Choroid plexus epithelial cell (primary cell): ENCODE results near the gene HOXA9.

Source experiments
- DNase-seq: peaks from one replicate; pipeline ENCODE4 v3.0.0-alpha.2; 2010; ENCODE audit warnings: low read depth
- H3K4me3 ChIP-seq: 2 replicates; pipeline ENCODE4 v1.5.1; 2011; ENCODE audit warnings: low read depth, mild to moderate bottlenecking, control low read depth, low read length, moderate library complexity
- CTCF ChIP-seq: conservative IDR thresholded peaks from 2 replicates; pipeline ENCODE4 v1.5.1; 2011; ENCODE audit warnings: low read depth, mild to moderate bottlenecking, control low read depth, inconsistent platforms, low read length, moderate library complexity

HOXA9 gene

DNA sequence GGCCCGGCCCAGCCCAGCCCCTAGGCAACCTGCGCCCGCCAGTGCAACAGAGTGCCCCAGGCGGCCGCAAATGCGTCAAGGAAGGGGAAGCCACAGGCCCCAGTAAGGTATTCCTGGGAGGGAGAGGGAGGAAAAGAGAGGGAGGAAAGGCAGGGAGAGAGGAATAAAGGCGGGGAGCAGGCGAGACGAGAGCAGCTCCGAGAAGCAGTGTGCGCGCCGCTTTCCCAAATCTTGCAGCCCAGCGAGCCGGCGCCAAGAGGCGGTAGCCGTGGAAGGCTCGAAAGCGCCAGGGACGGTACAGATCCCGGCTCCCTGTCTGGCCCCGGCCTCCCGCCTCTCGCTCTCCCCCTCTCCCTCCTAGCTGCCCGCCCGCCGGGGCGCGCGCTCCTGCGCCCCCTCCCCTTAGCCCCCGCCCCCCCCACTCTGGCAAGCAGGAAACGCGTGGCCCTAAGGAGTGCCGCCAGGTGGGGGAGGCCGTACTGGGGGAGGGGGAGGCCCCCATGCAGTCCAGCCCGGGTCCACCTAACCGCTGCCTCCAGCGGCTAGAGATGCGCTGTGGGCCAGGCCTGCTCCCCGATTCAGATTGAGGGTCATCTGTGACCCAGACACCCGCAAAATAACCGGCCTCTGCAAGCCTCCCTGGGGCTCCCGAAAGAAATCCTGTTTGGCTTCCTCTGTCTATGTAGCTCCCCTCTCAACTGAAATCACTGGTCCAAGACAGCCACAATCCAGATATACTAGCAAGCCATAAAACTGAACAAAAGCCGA lies 4.5 kb upstream of the HOXA9 start:
- no peak for TF ChIP-seq CTCF
- H3K4me3 ChIP-seq: no peak overlapping the region
- no peak for DNase-seq

GRCh38 chr7:27168265-27168947 lies 3.1 kb upstream of the HOXA9 start:
- DNase-seq: no peak
- no peak for TF ChIP-seq CTCF
- no peak overlapping the region for H3K4me3 ChIP-seq

GRCh38 chr7:27167916-27168264 lies 2.6 kb upstream of the HOXA9 start:
- no peak for DNase-seq
- TF ChIP-seq CTCF: no peak
- H3K4me3 ChIP-seq: no peak overlapping the region

DNA sequence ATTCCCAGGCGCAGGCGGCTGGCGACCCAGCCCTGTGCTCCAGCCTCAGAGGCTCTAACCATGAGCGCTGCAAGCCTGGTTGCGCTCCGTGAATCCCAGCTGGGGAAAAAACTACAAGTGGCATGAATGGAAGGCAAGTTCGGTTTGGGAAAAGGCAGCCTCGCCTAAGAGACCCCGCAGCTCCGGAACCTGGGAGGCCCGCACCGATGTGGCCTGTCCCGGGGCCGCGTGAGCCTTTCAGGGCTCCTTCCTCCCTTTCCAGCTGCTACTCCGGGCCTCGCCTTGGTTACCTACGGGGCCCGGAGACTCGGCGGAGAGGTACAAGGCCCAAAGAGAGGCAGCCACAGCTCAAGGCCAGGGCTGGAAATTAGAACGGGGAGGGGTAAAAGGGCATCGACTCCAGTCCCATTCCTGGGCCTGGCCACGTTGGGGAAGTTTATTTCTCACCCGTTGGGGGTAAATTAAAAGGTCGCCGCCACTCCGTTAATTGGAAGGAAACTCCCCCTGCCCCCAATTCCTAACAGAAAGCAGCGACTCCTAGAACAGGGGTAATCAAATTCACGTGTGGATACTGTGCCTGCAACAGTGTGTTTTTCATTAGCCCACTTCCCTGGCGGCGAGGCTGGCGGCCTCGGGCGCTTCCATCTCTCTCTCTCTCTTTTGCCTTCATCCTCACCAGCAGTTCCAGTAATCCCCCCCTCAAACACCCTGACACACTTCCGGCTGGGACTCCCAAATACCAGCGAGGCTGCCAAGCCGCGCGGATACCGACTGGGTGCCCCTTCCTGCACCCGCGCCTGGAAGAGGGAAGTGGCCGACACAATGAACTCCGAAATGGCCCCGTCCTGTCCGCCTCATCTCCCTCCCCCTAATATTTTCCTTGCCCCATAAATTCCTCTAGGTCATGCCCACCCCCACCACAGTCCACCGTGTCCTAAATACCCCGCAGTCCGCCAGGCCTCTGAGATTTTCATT lies 1.5 kb upstream of the HOXA9 start:
- DNase-seq: no peak

GRCh38 chr7:27165996-27166530 lies 726 bp upstream of the HOXA9 start:
- no peak for TF ChIP-seq CTCF
- no peak overlapping the region for H3K4me3 ChIP-seq

More for the DNA sequence above, 1.5 kb upstream of the HOXA9 start:
- TF ChIP-seq CTCF: no peak
- no peak overlapping the region for H3K4me3 ChIP-seq

GRCh38 chr7:27164367-27165088 lies 809 bp downstream of the HOXA9 start:
- H3K4me3 ChIP-seq: no peak overlapping the region
- no peak for TF ChIP-seq CTCF
- no peak for DNase-seq

More at GRCh38 chr7:27165996-27166530, 726 bp upstream of the HOXA9 start:
- no peak for DNase-seq
